NCI-H1694 treated with DMSO at 0.1 percent for 48 hours (cell line): ENCODE measurements around the gene MYT1.

Experiments
- DNase-seq: peaks from one replicate; lab custom pipeline; 2025; lab: John Stamatoyannopoulos, UW

The MYT1 gene

DNA sequence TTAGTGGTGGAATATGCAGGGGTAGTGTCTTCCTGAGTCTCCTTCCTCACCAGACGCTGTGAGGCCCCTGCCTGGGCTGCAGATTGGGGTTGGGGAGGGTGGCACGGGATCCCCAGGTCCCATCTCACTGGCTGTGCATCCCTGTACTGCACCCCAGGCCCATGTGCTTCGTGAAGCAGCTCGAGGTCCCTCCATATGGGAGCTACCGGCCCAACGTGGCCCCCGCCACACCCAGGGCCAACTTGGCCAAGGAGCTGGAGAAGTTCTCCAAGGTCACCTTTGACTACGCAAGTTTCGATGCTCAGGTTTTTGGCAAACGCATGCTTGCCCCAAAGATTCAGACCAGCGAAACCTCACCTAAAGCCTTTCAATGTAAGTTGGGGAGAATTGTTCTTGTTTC is 52.7 kb downstream of the MYT1 start:
- no peak for DNase-seq

GRCh38 chr20:64217539-64218221 is 53.4 kb downstream of the MYT1 start:
- no peak for DNase-seq

DNA sequence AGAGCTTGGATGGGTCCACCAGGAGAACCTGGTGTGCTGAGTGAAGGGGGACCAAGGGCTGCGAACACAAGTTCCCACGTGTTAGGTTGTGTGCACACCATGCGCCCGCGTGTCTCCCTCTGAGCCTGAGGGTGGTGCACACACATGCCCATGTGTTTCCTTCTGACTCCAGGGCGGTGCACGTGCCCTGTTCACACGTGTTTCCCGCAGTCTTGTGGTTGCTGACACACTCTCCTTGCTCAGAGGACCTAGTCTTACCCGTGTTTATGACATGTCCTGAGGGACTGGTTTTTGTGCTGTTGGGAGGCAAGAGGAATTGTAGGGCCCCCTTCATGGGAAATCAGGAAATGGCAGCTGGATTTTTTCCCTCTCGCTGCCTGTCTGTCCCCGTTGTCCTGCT is 55.0 kb downstream of the MYT1 start:
- DNase-seq = no peak

GRCh38 chr20:64219730-64220129 is 55.5 kb downstream of the MYT1 start:
- no peak for DNase-seq

DNA sequence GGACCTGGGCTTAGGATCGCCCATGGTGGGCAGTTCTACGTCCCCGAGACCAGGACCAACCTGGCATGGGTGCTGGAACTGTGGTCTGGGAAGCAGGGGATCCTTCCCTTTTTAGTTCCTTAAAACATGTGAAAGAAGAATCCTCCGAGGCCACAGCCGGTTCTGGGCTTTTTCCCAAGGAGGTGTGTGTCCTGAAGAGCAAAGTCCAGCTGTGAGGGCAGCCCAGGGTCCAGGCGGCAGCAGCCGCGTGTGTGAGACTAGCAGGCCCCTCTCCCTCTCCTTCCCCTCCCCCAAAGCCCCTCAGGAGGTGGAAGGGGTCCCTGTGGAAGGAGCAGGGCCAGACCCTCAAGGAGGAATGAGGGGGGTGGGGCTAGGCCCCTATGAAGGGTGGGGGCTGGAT is 56.2 kb downstream of the MYT1 start:
- no peak for DNase-seq

- no peak for DNase-seq
Measured at GRCh38 chr20:64220891-64221527, 56.8 kb downstream of the MYT1 start.

- DNase-seq = no peak
Measured at GRCh38 chr20:64222291-64222735, 58.1 kb downstream of the MYT1 start.

- no peak for DNase-seq
Measured at GRCh38 chr20:64222851-64223525, 58.7 kb downstream of the MYT1 start.

GRCh38 chr20:64223526-64224067 is 59.3 kb downstream of the MYT1 start:
- DNase-seq = no peak

GRCh38 chr20:64224351-64225170 is 60.3 kb downstream of the MYT1 start:
- no peak for DNase-seq

DNA sequence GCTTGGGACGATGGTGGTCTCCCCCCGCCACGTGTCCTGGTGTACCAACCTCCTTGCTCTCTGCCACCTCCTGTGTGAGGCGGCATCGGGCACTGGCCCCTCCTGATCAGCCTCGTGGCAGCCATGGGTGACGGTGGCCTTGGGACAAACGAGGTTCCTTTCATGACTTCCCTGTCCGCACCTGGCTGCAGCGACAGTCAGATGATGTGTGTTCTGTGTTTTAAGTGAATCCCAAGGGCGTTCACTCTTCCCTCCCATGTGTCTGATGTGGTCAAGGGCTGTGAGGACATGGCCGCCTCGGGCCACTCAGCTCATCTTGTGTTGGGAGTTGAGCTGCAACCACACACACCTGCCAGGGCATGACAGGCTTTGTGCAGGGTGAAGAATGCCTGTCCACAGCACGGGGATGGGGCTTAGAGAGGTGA is 60.9 kb downstream of the MYT1 start:
- no peak for DNase-seq

DNA sequence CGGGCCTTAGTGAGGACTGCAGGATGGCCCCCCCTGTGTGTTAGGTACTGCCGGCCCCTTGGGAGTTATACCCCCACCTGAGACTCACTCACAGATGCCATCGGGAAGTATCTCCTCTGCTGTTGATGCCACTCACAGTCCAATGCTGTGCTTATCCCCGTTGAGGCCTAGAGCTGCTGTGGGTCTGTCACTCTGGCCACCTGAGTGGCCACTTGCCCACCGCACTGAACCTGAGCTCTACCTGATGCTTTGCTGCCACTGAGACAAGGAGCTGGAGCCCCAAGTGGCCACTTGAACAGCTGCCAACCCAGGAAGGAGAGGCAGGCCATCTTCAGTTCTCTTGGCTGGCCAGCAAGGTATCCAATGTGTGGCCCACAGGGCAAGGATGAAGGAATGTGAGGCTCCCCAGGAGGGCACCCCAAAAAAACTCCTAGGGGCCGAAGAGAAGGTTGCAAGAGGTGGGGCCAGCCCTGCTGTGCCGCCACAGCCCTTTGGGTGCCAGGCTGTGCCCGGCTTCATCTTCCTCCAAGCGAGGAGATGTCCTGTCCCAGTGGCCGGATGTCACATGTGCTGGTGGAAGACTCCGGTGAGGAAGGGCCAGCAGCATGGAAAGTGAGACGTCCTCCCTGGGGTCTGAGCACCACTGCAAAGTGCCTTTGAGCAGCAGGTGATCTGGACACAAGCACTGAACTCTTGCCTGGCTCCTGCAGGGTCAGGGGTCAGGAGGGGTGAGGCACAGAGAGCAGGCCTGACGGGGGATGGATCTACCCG is 61.8 kb downstream of the MYT1 start:
- no peak for DNase-seq

DNA sequence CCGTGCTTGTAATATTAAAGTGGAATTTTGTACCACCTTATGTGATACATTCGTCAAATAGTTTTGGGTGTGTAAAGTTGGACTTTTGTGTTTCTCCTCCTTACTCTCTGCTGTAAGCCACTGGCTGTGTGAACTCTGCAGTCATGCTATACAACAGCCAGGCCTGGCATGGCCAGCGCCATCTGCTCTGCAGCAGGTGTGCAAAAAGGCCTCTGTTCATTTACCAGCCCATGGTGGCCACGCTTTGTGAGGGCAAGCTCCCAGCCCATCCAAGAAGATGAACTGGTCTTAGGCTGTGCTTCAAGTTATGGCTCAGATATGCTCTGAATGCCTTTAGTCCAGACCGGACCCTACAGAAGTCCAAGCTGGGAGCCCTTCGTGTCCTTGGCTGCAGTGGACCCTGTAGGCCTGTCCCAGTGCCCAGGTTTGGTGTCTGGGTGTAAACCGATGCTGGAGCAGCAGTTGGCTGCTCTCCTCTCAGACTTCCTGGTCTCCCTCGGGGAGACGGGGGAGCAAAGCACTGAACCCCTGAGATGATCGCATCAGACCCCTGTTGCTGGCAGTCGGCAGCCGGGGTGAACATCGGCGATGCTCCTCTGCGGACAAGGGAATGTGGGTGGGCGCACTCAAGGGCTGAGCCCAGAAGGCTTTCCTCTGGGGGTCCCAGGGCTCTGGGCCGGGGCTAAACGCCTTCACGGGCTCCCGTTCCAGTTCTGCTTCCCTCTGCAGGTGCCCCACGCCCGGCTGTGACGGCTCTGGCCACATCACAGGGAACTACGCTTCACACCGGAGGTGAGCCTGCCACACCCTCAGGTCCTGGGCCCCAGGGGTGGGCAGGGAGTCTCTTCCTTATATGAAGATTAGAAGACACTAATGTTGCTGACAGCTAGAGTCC is 62.7 kb downstream of the MYT1 start:
- no peak for DNase-seq

DNA sequence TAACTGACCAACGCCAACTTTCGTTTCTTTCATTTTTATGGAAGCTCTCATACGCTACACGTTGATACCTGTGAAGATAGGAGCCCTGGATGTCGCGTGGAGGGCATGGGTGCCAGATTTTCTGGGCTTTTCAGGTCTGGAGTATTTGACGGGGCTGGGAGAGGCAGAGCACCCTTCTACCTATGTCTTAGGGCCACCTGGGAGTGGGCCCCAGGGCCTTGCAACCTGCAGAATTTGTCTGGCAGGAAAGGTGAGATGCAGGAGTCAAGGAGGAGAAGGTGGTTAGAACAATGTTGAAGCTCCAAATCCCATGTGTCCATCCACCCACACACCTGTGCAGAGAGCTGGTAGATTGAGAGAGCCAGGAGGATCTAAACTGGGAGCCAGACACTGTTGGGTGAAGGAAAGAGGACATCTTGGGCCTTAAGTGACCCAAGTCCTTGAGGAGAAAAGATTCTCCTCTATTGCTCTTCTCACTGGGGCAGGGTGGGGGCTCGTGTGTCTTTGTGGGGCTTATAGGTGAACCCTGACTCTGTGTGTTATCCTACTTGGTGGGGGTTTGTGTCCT is 63.9 kb downstream of the MYT1 start:
- DNase-seq = no peak

GRCh38 chr20:64228751-64229506 is 64.7 kb downstream of the MYT1 start:
- DNase-seq = no peak

GRCh38 chr20:64229507-64230061 is 65.3 kb downstream of the MYT1 start:
- DNase-seq = no peak

DNA sequence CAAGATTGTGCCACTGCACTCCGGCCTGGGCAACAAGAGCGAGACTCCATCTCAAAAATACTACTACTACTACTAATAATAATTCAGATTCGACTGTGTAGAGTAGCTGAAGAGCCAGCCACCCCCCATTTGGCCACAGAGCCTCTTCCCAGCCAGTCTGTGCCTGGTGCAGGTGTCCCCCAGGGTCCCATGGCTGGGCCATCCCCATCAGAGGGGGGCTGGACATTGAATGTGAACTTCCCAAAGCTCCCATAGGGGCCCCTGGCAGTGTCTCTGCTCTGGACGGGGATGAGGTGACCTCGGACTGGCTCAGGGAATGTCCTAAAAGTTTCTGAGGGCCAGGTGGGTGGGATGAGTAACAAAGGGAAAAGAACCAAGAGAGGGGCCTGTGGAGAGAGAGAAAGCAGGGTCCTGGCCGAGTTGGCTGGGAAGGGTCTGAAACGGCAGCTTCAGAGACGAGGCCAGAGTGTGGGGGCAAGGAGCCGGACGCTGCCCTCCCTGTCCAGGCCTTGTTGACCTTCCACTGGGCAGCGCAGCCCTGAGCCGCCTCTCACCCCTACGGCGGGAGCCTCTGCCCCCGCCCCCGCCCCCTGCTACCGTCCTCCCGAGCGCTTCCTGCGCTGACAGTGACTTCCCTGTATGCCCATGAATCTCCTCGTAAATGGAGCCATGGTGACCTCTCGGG is 66.4 kb downstream of the MYT1 start:
- DNase-seq = no peak
